Glutamatergic neuron (in vitro differentiated cells): Measurements from ENCODE around the gene TIPRL. TPM values are rescaled to one million over a fixed set of nuclear protein-coding genes. Genes with fewer than 3 reads are reported as not detected.

ENCODE experiments used
- DNase-seq: peaks from one replicate; pipeline ENCODE4 v3.0.0; 2022
- H3K27ac Mint-ChIP-seq: one replicate; pipeline ENCODE4 v1.8.0; 2020; ENCODE audit warnings: mild to moderate bottlenecking, mixed read lengths, inconsistent platforms; ENCODE audit not compliant: unreplicated experiment
- H3K27me3 Mint-ChIP-seq: one replicate; pipeline ENCODE4 v1.8.0; 2020; ENCODE audit warnings: mild to moderate bottlenecking, moderate library complexity, mixed read lengths, inconsistent platforms; ENCODE audit not compliant: unreplicated experiment
- H3K36me3 Mint-ChIP-seq: one replicate; pipeline ENCODE4 v1.8.0; 2020; ENCODE audit warnings: mild to moderate bottlenecking, mixed read lengths, inconsistent platforms; ENCODE audit not compliant: unreplicated experiment
- H3K4me1 Mint-ChIP-seq: one replicate; pipeline ENCODE4 v1.8.0; 2020; ENCODE audit warnings: mild to moderate bottlenecking, low read depth, mixed read lengths, inconsistent platforms; ENCODE audit not compliant: unreplicated experiment
- H3K4me3 Mint-ChIP-seq: one replicate; pipeline ENCODE4 v1.8.0; 2020; ENCODE audit warnings: mild to moderate bottlenecking, mixed read lengths, inconsistent platforms; ENCODE audit not compliant: unreplicated experiment
- H3K9me3 Mint-ChIP-seq: one replicate; pipeline ENCODE4 v1.8.0; 2020; ENCODE audit warnings: mild to moderate bottlenecking, moderate library complexity, mixed read lengths, inconsistent platforms; ENCODE audit not compliant: unreplicated experiment
- total RNA-seq: library from RNA; stranded (reverse); fragmentation: NEBNext Ultra II Directional; extraction: Animal tissue kit (Norgen Biotek cat#: 25700); gene quantifications from one replicate; pipeline ENCODE4 v1.2.1, GENCODE V29; 2021; ENCODE audit not compliant: unreplicated experiment
- TF ChIP-seq, protein P1 (sequence below): fragments of 200-600 bp; sonication (generic); IDR thresholded peaks from one replicate; pipeline ENCODE4 v1.5.0; 2021; ENCODE audit not compliant: partially characterized antibody, unreplicated experiment

The TIPRL gene
- total RNA-seq, 1 donor from 2014 or later: 27.8 TPM

DNA sequence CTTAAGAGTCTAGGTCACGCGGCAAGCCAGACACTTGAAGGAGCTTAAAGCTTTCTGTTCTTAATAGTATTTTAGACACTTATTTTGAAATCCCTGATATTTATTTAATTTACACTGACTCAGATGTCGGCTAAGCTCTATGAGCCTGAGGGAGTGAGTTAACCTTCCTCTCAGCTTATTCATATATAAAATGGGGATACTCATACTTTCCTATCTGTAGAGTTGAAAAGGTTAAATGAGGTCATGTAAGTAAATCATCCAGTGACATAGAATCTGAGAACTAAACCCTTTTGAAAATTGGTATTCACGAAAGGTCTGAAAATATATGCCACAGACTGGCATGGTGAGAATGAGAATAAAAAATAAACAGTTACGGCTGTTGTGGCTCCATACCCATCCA lies 40.6 kb upstream of the TIPRL start:
- Mint-ChIP-seq H3K27ac (peak overlapping the region; percentile 98), H3K4me1 (peaks cover 22% of the 10 kb centered on the region)
- no peak for DNase-seq

GRCh38 chr1:168139070-168139469 lies 39.7 kb upstream of the TIPRL start:
- no peak overlapping the region for H3K4me3 Mint-ChIP-seq
- no peak overlapping the region for H3K27ac Mint-ChIP-seq
- H3K4me1 Mint-ChIP-seq: peaks cover 19% of the 10 kb centered on the region
- H3K36me3 Mint-ChIP-seq: no peaks in the 10 kb centered on the region
- DNase-seq: no peak
- H3K27me3 Mint-ChIP-seq: peaks cover 11% of the 10 kb centered on the region
- TF ChIP-seq, protein P1, sequence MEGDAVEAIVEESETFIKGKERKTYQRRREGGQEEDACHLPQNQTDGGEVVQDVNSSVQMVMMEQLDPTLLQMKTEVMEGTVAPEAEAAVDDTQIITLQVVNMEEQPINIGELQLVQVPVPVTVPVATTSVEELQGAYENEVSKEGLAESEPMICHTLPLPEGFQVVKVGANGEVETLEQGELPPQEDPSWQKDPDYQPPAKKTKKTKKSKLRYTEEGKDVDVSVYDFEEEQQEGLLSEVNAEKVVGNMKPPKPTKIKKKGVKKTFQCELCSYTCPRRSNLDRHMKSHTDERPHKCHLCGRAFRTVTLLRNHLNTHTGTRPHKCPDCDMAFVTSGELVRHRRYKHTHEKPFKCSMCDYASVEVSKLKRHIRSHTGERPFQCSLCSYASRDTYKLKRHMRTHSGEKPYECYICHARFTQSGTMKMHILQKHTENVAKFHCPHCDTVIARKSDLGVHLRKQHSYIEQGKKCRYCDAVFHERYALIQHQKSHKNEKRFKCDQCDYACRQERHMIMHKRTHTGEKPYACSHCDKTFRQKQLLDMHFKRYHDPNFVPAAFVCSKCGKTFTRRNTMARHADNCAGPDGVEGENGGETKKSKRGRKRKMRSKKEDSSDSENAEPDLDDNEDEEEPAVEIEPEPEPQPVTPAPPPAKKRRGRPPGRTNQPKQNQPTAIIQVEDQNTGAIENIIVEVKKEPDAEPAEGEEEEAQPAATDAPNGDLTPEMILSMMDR: no peak
- peaks cover 12% of the 10 kb centered on the region for H3K9me3 Mint-ChIP-seq

More for the DNA sequence above, 40.6 kb upstream of the TIPRL start:
- no peaks in the 10 kb centered on the region for H3K36me3 Mint-ChIP-seq
- peak overlapping the region; percentile 94 for H3K4me3 Mint-ChIP-seq
- TF ChIP-seq, protein P1: no peak
- H3K9me3 Mint-ChIP-seq: peaks cover 12% of the 10 kb centered on the region
- peaks cover 11% of the 10 kb centered on the region for H3K27me3 Mint-ChIP-seq

DNA sequence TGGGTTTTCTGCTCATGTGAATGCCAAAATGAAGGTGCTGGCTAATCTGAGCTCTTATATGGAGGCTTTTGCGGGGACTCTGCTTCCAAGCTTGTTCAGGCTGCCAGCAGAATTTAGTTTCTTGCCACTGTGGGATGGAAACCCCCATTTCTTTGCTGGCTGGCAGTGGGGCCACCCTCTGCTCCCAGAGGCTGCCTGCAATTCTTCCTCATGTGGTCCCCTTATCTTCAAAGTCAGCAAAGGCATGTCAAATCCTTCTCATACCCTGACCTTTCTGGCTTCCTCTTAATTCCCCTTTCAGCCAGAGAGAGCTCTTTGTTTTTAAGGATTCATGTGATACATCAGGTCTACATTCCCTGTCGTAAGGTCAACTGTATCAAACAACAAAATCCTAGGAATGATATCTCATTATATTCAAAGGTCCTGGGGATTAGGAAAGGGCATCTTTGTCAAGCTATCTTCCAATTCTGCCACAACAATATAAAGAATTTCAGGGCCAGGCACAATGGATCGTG lies 36.8 kb upstream of the TIPRL start:
- H3K36me3 Mint-ChIP-seq: no peaks in the 10 kb centered on the region
- H3K27ac Mint-ChIP-seq: no peak overlapping the region
- TF ChIP-seq, protein P1: no peak
- H3K4me1 Mint-ChIP-seq: peaks cover 6% of the 10 kb centered on the region
- no peak for DNase-seq
- no peak overlapping the region for H3K4me3 Mint-ChIP-seq
- H3K27me3 Mint-ChIP-seq: peaks cover 6% of the 10 kb centered on the region
- H3K9me3 Mint-ChIP-seq: peaks cover 4% of the 10 kb centered on the region

GRCh38 chr1:168145184-168146159 lies 33.3 kb upstream of the TIPRL start:
- no peak overlapping the region for H3K27ac Mint-ChIP-seq

More at GRCh38 chr1:168145184-168146159, 33.3 kb upstream of the TIPRL start:
- Mint-ChIP-seq H3K36me3 (no peaks in the 10 kb centered on the region), H3K4me3 (no peak overlapping the region), H3K27me3 (peaks cover 2% of the 10 kb centered on the region), H3K9me3 (no peaks in the 10 kb centered on the region), H3K4me1 (no peaks in the 10 kb centered on the region)
- TF ChIP-seq, protein P1: peak; percentile 96
- peak; percentile 97 for DNase-seq
